HL-60/S4 (cell line): ENCODE data around the gene TMEM271.

ENCODE experiments used
- in situ Hi-C: fragments of 300-500 bp; cut with MboI; formaldehyde crosslinking; loops from 2 replicates; pipeline ENCODE4 v1.14.3; 2022; ENCODE audit warnings: low sequenced_read_pairs

Gene TMEM271

GRCh38 chr4:576245-576821, at the start of gene TMEM271:
TMEM271 (minus strand) TSS chr4:576295; CDS start chr4:576062, 233 bp downstream.
- in situ Hi-C loops, result no loop called here

- in situ Hi-C loops, result no loop called here
Observed at GRCh38 chr4:625631-626161, 49.6 kb upstream of the TMEM271 start.

- in situ Hi-C loops, result no loop called here
Observed at GRCh38 chr4:624705-625590, 48.9 kb upstream of the TMEM271 start, which contains the start of gene PDE6B. PDE6B (plus strand) TSS chr4:625573; CDS start chr4:625627, 54 bp downstream.

- in situ Hi-C loops, result no loop called here
Observed at GRCh38 chr4:623914-624566, 47.9 kb upstream of the TMEM271 start.

GRCh38 chr4:622996-623913, 47.2 kb upstream of the TMEM271 start:
- in situ Hi-C loops, result no loop called here

- in situ Hi-C loops, result no loop called here
Observed at GRCh38 chr4:622071-622995, 46.2 kb upstream of the TMEM271 start.

GRCh38 chr4:621296-622070, 45.4 kb upstream of the TMEM271 start:
- in situ Hi-C loops, result no loop called here

- in situ Hi-C loops, result no loop called here
Observed at GRCh38 chr4:620851-621261, 44.8 kb upstream of the TMEM271 start.

GRCh38 chr4:620201-620600, 44.1 kb upstream of the TMEM271 start:
- in situ Hi-C loops, result no loop called here

- in situ Hi-C loops, result no loop called here
Observed at GRCh38 chr4:617644-618641, 41.8 kb upstream of the TMEM271 start.

GRCh38 chr4:616911-617643, 41.0 kb upstream of the TMEM271 start:
- in situ Hi-C loops, result no loop called here

- in situ Hi-C loops, result no loop called here
Observed at GRCh38 chr4:616091-616490, 40.0 kb upstream of the TMEM271 start.

GRCh38 chr4:613126-613525, 37.0 kb upstream of the TMEM271 start:
- in situ Hi-C loops, result no loop called here

GRCh38 chr4:612749-613125, 36.6 kb upstream of the TMEM271 start:
- in situ Hi-C loops, result no loop called here

- in situ Hi-C loops, result no loop called here
Observed at GRCh38 chr4:612052-612748, 36.1 kb upstream of the TMEM271 start.
